Measurements from ENCODE around the gene UTP20.

UTP20 gene

DNA sequence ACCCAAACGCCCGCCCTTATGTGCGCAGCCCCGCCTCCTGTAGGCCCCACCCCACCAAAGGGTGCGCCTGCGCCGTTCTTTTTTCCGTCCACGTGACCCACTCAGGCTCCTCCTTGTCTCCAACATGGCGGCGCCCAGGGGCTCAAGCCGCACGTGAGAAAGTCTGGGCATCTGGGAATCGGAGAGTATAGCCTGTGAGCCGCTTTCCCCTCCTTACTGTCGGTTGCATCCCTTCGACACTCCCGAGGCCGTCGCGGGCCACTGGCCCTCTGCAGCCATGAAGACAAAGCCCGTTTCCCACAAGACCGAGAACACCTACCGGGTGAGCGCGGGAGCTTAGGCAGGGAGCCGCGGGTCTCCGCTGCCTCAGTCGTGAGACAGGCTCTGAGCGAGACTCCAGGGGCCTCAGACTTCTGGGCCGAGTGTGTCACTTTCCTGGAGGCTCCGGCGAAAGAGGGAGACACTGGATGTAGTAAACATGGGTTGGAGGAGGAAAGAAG is at the start of gene UTP20:
TSS of gene UTP20 (plus strand) at position 100 of the 500 bp plus-strand sequence. CDS start at position 278, 178 bp downstream.
- peak; percentile 85 for DNase-seq (ENCODE audit: low spot score)

DNA sequence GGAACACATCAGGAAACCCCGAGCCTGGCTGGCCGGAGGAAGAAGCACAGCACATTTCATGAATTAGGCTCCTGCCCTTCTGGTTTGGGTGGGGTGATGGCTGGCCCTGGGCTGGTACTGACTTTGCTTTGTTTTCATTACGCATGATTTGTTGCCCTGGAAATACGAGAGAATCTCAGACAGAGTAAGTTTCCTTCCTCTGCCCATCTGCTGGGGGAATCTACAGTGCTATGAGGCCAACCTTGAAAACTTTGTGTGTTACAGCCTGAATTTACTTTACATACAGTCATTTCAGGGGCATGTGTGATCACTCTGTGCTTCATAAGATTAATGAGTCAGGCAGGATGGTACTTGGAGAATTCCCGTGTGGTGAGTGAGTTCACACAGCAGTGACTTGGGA is 49.4 kb upstream of the UTP20 start:
- no peak for DNase-seq (ENCODE audit: low spot score)

DNA sequence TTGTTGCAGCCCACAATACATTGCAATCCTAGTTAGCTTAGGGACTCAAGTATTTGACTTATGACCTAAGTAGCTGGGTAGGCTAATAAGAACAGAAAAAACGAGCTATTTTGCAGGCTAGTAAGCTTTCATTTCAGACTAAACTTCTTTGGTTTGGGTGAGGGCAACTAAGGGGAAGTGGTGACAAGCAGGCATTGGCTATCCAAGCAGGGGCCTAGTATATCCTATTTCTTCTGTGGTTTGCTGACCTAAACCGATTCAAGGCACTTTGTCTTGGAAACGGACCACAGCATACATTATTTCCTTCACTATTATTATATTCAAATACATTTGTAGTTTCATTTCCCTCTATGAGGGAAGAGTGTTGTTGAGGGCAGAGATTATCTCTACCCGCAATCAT is 48.3 kb upstream of the UTP20 start:
- no peak for DNase-seq (ENCODE audit: low spot score)

DNA sequence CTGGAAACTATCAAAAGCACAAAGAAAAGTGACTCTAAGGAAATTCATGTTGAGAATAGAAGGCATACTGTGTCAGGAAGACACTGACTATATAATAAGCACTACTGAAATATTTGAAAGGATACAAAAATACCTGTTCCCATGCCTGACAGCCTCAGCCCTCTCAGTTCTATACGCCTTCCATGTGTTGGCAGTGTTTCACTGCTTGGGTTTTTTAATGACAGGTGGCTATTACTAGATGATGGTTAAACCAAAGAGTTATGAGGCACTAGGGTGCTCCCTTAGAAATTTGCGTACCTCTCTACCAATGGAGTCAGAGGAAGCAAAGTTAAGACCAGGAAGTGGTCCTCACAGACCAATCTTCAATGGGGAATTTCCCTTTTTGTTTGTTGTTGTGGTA is 44.2 kb upstream of the UTP20 start:
- DNase-seq (ENCODE audit: low spot score) = no peak

DNA sequence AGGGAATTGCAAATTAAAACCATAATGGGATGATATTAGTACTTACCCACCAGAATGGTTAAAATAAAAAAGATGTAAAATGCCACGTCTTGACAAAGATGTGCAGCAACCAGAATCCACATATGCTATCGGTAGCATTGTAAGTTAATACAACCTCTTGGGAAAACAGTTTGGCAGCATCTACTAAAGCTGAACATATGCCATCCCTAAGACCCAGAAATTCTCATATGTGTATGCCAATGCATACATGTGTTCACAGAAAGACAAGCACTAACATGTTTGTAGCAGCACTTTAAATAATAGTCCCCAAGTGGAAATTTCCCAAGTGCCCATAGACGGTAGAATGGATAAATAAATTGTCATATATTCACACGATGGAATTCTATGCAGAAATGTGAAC is 41.6 kb upstream of the UTP20 start:
- no peak for DNase-seq (ENCODE audit: low spot score)

DNA sequence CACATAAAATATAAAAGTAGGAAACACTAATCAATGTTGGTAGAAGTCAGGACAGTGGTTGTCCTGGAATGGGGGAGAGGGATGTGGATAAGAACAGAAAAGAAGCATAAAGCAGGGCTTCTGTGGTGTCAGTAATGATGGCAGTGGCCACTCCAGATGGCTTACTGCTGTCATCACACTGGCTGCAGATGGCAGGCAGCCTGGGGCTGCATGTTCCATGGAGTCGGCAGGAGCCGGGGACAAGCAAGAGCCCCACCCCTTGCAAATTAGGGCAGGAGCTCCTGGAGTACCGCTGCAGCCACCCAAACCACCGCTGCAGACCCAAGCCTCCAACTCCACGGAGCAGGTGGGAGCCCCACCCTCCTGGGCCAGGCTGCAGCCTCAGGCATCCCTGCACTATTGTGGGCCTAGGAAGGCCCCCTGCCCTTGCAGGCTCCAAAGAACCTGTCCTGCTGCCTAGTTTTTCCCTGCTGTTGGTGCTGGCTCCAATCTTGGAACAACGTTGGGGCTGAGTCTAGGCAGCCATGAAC is 41.0 kb upstream of the UTP20 start:
- DNase-seq (ENCODE audit: low spot score) = no peak

DNA sequence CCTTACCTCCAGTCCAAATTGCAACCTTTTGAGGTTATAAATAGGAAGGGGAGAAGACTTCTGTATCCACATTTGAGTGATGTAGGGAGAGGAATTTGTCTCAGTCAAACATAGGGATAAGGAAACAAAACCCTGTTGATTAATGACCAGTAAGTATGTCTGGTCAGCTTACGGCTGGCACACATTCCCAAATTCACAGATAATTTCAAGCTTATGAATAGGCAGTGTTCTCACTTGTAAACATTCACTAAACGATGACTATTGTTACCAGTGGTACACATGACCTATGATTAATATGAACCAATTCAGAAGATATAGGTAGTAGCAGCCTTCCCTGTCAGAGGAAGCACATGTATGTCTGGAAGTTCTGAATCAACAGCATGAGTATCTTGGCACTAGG is 36.8 kb upstream of the UTP20 start:
- no peak for DNase-seq (ENCODE audit: low spot score)

DNA sequence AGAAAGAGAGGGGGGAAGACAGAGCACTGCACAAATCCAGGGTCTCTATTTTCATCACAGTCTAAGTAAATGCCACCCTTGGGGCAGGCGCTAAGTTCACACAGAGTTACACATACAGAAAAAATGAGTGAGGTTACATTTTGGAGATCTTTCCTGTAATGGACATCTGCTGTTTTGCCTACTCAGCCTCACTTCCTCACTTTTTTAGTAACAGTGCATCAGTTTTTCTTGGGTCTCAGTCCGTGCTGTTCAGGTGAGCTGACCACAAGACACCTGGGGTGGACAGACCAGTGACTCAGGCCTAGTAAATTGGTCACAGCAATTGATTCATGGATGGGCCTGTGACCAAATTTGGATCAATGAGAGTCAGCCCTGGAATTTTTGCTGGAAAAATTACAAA is 36.3 kb upstream of the UTP20 start:
- no peak for DNase-seq (ENCODE audit: low spot score)

DNA sequence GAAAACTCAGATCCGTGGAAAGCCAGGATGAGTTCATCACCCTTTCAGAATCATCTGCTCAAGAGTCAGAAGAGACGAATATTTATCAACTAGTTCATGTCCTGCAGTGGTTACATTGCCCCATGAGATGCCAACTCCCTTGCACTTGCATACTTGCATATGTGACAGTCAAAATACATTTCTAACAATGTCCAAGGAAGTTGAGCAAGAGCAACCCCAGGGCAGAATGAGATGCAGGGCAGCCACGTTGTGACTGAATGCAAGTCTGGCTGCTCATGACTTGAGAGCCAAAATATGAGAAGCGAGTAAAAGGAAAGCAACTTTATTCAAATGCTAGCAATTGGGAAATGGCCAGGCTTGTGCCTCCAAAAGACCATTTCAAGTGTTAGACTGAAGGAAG is 23.6 kb upstream of the UTP20 start:
- DNase-seq (ENCODE audit: low spot score) = no peak

DNA sequence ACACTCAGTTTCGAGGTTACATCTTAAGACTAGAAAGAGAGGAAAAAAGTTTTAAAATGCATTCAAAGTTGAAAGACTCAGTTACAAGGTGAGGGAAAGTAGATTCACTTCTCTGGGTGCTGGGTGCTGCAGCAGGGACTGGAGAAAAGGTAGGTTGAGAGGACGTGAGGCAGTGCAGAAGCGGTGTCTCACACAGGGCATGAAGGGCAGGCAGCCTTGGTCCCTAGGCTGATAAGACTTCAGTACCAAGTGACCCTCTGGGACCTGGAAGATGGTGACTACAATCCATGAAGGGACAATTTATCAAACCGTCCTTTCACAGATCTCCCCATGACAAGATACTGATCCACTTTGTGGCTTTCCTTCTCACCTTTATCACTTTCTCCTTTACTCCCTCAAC is 22.5 kb upstream of the UTP20 start:
- DNase-seq (ENCODE audit: low spot score) = no peak

DNA sequence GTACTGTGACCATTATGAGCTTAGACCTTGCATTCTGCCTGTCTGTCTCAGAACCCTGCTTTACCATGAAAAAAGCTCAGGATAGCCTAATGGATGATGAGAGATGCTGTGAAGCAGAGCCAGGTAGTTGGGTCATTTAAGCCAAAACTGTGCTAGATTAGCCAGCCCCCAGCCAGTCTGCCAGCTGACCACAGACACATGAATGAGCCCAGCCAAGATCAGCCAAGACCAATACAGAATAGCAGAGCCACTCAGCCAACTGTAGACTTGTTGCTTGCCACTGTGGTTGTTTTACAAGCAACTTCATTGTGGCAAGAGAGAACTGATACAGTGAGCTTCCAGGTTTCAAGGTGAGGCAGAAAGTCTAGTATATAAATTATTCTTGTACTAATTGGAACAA is 12.8 kb upstream of the UTP20 start:
- no peak for DNase-seq (ENCODE audit: low spot score)

DNA sequence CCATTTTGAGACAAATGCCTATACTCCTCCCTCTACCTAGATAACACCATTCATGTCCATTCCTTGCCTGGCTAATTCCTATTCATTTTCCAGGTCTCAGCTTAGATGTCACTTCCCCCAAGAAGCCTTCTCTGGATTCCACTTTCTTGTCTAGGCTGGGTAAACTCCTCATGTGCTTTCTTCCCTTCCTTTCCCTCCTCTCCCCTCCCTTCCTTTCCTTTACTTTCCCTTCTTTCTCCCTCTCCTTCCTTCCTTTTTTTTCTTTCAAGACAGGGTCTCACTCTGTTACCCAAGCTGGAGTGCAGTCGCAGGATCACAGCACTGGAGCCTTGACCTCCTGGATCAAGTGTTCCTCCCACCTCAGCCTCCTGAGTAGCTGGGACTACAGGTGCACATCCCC is 3.5 kb upstream of the UTP20 start:
- DNase-seq (ENCODE audit: low spot score) = no peak

DNA sequence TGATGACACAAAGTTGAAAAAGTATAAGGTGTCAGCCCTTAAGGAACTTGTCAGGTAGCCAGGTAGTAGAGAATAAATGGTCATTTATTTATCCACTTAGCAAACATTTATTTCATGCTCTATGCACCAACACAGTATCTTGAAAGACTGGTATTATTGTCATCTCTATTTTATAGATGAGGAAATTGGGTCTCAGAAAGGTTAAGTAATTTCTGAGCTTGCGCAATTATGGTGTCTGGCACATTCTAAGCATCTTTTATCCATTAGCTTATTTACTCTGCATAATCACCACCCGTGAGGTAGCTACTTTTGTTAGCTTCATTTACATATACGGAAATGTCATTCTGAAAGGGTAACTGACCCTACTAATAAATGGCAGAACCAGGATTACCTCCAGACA is 2.5 kb upstream of the UTP20 start:
- no peak for DNase-seq (ENCODE audit: low spot score)

DNA sequence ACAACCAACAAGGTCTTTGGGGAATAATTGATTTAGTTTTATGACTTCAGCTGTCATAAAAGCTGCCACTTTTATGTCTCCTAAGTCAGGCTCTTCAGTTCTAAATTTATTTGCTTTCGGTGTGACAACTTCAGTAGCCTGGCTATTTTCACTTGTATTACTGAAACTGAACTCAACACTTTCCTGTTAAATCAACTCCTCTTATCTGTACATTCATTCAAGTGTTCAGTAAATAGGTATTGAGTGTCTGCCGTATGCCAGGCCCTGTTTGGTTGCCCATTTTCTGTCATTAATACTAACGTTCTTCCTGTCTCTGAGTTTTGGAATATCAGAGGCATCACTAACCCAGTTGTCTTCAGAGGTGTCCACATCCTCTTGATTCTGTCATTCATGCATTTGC is 7.5 kb downstream of the UTP20 start:
- no peak for DNase-seq (ENCODE audit: low spot score)

DNA sequence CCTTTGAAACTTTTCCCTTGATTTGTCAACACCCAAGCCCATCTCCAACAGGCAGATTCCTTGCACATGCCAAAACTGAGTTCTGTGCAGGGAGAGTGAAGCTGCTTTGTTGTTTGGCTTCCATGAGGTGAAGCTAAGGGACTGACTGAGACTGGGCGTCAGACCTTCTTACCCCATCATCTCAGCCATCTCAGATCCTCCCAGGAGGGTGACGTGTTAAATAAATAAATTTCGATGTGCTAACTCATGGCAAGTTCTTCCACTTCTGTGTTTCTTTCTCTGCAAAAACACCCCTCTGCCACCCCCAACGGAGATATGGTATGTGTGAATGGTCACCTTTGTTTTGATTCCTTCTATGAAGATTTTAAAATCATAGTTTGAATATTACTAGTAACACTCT is 17.8 kb downstream of the UTP20 start:
- DNase-seq (ENCODE audit: low spot score) = no peak

DNA sequence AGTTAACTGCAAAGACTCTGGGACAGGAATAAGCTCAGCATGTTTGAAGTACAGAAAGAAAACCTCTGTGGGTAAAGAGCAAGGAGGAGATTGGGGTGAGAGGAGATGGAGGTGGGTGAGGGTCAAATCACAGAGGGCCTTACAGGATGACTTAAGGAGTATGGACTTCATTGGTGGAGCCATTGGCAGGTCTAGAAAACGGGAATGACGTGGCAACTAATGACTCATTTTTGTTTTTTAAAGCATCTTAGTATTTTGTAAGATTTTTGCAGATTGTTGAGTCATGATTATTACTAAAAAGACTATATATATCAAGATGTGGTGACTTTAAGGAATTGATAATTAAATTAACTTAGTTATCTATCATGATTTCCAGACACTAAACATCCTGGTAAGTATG is 18.5 kb downstream of the UTP20 start:
- DNase-seq (ENCODE audit: low spot score) = peak; percentile 53

DNA sequence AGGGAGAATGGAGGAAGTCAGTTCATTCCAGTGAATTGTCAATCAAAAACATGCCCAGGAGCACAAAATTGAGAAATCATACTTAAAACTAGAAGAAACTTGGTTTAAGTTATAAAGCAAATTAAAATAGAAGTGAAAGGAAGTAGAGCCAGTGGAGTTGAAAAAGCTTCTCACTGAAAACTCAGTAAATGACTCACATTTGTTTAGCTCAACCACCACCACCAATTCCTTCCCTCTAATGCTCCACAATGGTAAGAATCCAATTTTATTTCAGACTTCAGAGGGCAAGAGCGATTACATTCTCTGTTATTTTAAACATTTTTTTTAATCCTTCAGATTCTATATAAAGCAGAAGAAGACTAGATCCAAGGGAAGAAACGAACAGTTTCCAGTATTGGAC is 19.4 kb downstream of the UTP20 start:
- DNase-seq (ENCODE audit: low spot score) = no peak

DNA sequence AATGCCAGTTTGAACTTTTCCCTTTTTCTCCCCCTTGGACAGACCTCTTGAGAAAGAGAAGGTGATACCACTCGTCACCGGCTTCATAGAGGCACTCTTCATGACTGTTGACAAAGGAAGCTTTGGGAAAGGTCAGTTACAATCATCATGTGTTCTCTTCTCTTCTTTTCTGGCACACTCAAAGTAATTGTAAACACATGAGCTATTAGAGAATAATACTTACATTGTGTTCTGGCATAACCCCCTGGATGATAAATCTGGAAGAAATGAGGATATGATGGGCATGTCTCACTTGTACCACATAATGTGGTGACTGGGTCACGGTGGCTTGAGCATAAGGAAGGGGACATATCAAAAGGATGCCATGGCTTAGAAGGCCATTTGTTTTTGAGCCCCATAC is 20.0 kb downstream of the UTP20 start:
- DNase-seq (ENCODE audit: low spot score) = no peak

DNA sequence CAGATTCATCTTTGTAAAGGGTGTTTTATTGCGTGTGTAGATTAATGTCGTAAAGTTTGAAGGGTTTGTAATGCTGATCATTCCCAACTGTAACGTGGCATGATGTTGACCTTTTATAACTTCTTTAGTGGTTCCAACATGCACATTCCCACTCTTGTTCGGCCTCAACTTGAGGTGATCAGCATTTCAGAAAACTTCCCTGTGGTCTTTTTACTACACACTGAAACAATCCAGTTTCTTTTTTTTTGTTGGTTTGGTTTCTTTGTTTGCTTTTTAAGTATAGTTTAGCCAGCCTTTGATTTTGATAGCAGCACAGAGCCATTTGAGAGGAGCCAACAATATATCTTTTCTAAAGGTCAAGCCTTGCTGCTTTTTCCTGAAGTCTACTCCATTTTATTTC is 22.8 kb downstream of the UTP20 start:
- no peak for DNase-seq (ENCODE audit: low spot score)

DNA sequence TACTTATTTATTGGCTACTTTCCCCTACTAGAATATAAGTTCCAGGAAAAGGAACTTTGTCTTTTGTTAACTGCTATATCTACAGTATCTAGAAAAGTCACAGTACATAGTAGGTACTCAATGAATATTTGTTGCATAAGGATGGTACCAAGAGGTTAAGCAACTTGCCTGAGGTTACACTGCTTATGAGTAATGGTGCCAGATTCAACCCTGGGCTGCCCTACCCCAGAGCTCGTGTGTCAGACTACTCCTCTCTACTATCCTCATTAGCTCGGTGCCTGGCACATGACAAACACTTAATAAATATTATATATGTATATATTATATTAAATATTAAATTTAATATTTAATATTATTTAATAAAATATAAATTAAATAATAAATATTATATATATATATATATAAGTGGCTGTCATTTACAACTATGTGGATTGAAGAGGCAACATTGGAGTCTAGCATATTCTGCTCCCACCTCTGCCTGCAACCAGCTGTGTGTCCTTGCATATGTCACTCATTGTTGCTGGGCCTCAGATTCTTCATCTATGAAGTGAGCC is 25.4 kb downstream of the UTP20 start:
- no peak for DNase-seq (ENCODE audit: low spot score)

DNA sequence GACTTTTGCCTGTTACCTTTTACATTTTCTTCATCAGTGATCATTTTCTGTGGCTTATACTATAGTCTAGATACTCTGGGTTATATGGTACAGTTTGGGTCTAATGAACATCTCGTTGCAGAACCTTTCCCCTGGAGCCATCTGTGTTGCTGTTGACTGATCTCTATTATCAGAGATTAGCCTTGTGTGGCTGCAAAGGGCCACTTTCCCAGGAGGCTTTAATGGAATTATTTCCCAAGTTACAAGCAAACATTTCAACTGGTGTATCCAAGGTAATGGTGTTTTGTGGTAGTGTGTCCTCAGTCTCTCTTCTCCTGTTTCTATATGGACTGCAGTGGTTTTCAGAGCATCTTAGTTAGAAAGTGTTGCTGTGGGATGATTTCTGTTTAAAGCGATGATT is 25.9 kb downstream of the UTP20 start:
- DNase-seq (ENCODE audit: low spot score) = no peak

DNA sequence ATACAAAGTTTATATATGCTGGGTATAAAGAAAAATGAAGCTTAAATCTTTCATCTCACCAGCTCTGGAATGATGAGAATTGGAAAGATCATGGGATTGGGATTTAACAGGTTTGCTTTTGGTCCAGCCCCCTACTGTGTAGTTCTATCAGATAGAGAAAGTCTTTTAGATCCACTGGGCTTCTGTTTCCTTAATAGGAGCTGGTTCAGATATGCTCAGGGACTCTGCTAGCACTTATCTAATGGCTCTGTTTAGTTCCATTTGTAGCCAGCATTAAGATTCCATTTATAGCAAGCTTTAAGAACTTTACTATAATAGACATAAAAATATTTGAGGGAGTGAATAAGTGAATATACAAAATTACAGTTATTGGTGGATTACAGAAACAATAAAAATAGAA is 42.6 kb downstream of the UTP20 start:
- DNase-seq (ENCODE audit: low spot score) = no peak

DNA sequence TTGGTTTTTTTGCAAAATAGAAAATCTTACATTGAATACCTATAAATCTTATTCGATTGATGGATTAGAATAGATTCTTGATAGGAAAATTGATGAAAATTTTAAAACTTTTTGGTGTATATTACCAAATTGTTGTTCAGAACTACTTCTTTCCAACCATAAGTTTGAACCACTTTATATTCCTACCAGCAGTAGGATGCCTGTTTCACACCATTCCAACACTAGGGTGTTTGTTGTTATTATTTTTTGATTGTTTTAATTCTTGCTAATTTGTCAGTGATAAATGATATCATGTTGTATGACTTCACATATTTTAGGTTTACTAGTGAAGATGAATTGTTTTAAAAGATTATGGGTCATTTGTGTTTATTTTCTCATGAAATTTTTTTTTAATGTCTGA is 43.4 kb downstream of the UTP20 start:
- DNase-seq (ENCODE audit: low spot score) = no peak

DNA sequence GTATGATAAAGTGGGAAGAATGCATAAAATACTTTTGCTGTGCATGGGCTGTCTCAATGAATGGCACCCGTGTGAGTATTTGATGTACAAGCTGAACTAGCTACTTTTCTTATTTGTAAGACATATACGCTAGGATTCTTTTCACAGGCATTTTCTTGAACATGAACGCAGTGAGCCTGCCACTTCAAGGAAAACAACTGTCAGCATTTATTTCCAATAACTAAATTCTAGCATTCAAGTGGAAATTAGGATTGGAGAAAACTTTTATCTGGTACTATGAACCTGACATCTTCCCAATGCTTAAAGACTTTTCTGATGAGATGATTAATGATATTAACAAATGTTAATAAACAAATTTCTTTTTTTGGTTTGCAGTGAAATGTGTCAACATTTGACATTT is 45.7 kb downstream of the UTP20 start:
- DNase-seq (ENCODE audit: low spot score) = no peak

DNA sequence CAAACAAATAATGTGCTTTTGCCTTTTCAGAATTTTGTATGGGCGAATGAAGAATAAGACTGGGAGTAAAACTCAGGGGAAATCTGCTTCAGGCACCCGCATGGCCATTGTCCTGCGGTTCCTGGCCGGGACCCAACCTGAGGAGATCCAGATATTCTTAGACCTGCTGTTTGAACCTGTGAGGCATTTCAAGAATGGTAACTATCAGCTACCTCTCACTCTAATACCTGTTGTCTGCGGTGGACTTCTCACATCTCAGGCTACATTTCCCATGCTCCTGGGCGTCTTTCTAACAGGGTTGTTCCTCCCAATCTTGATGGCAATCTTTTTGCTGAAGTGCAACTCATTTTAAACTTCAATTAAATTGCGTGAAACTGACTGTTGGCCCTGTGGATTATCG is 47.1 kb downstream of the UTP20 start:
- DNase-seq (ENCODE audit: low spot score) = no peak
